Activated CD8-positive, alpha-beta T cell treated with anti-CD3 and anti-CD28 coated beads for 36 hours (primary cell): ENCODE data around the gene INTS11. TPM values are rescaled to one million over a fixed set of nuclear protein-coding genes. Genes with fewer than 3 reads are reported as not detected.

Source experiments
- ATAC-seq: fragments of 200-7000 bp; cut with Tn5 transposase; one replicate; pipeline ENCODE4 v1.10.0; 2021; ENCODE audit warnings: mild to moderate bottlenecking, moderate library complexity
- CTCF ChIA-PET: fragments of 350-600 bp; sonication (Branson Sonifier 250); formaldehyde crosslinking; loops from one replicate; lab custom pipeline; 2021; ENCODE audit warnings: antibody characterized with exemption; lab: Charles Lee
- POLR2A ChIA-PET: fragments of 350-600 bp; sonication (Branson Sonifier 250); formaldehyde crosslinking; loops from one replicate; lab custom pipeline; 2021; ENCODE audit warnings: antibody characterized with exemption; lab: Charles Lee
- DNase-seq: peaks from one replicate; pipeline ENCODE4 v3.0.0-alpha.2; 2020
- H3K27ac Mint-ChIP-seq: one replicate; pipeline ENCODE4 v1.8.0; 2021; ENCODE audit warnings: mild to moderate bottlenecking, mixed read lengths
- H3K27me3 Mint-ChIP-seq: one replicate; pipeline ENCODE4 v1.8.0; 2021; ENCODE audit warnings: mixed read lengths
- H3K36me3 Mint-ChIP-seq: one replicate; pipeline ENCODE4 v1.8.0; 2021; ENCODE audit warnings: low read depth, mixed read lengths
- H3K4me1 Mint-ChIP-seq: one replicate; pipeline ENCODE4 v1.8.0; 2021; ENCODE audit warnings: low read depth, mixed read lengths
- H3K4me3 Mint-ChIP-seq: one replicate; pipeline ENCODE4 v1.8.0; 2021; ENCODE audit warnings: mild to moderate bottlenecking, moderate library complexity, mixed read lengths
- H3K9me3 Mint-ChIP-seq: one replicate; pipeline ENCODE4 v1.8.0; 2021; ENCODE audit warnings: mixed read lengths
- intact Hi-C: fragments of 100-400 bp; cut with micrococcal nuclease; formaldehyde crosslinking; loops from one replicate; pipeline ENCODE4 v1.10.0; 2022
- total RNA-seq, 2 experiments: library from RNA; stranded (reverse); gene quantifications; one replicate each; pipeline ENCODE4 v1.2.3, GENCODE V29; 2021
- TF ChIP-seq, protein P1 (sequence below): fragments of 200-600 bp; IDR thresholded peaks from one replicate; pipeline ENCODE4 v1.8.0; 2022; ENCODE audit warnings: antibody characterized with exemption, mild to moderate bottlenecking

Gene INTS11
- total RNA-seq, 2 experiments from 2014 or later: 110 to 122 TPM

DNA sequence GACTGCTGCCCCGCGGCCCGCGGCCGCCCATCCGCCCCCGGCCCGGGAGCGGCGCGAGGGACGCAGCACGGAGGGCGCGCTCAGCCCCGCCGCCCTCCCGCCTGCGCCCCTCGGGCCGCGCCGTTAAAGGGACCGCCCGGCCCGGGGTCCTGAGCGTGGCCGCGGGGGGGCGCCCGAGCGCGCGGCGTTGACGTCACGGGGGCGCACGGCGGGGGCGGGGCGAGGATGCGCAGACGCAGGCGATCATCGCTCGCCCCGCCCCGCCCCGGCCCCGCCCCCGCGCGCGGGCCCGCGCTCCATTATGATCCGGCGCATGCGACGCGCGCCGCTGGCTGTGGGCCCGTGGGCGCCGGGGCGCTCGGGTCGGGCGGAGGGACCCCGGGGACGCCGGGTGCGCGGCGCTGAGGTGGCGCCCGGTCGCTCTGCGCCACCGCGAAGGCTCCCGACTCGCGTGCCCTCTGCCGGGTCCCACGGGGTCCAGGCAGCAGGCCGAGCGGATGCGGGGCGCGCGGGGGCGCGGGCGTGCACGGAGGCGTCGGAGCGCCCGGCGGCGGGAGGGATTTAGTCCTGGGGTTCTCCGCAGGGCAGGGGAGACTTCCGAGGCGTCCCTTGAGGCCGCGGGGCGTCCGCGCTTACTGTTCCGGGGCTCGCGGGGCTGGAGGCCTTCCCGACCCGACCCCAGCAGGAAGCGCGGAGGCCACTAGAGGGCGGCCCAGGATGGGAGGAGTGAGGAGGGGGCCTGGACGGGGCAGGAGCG is 25.0 kb upstream of the INTS11 start, which contains the start of gene DVL1:
Gene DVL1, minus strand, starts transcription at position 163 of the 757 bp plus-strand sequence. CDS start 353 bp downstream, outside the sequence.
- H3K4me1 Mint-ChIP-seq: peaks cover 34% of the 10 kb centered on the region
- H3K4me3 Mint-ChIP-seq: peak within 1 kb of the TSS; percentile 78
- TF ChIP-seq, protein P1, sequence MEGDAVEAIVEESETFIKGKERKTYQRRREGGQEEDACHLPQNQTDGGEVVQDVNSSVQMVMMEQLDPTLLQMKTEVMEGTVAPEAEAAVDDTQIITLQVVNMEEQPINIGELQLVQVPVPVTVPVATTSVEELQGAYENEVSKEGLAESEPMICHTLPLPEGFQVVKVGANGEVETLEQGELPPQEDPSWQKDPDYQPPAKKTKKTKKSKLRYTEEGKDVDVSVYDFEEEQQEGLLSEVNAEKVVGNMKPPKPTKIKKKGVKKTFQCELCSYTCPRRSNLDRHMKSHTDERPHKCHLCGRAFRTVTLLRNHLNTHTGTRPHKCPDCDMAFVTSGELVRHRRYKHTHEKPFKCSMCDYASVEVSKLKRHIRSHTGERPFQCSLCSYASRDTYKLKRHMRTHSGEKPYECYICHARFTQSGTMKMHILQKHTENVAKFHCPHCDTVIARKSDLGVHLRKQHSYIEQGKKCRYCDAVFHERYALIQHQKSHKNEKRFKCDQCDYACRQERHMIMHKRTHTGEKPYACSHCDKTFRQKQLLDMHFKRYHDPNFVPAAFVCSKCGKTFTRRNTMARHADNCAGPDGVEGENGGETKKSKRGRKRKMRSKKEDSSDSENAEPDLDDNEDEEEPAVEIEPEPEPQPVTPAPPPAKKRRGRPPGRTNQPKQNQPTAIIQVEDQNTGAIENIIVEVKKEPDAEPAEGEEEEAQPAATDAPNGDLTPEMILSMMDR: peak; percentile 27
- H3K36me3 Mint-ChIP-seq: no peaks in the 10 kb centered on the region
- ChIA-PET CTCF (interaction anchor here (0.9 kb wide), 1 partner anchor 58 kb away, joined by 3 read pairs; no protein-coding TSS in a partner anchor), POLR2A (interaction anchor here (1.5 kb wide), 1 partner anchor 23 kb away, joined by 5 read pairs; no protein-coding TSS in a partner anchor)
- peak; percentile 80 for ATAC-seq
- peak within 1 kb of the TSS; percentile 25 for H3K27ac Mint-ChIP-seq
- no peaks in the 10 kb centered on the region for H3K9me3 Mint-ChIP-seq
- intact Hi-C loops: no loop called here
- H3K27me3 Mint-ChIP-seq: peaks cover 12% of the 10 kb centered on the region
- peak; percentile 75 for DNase-seq

DNA sequence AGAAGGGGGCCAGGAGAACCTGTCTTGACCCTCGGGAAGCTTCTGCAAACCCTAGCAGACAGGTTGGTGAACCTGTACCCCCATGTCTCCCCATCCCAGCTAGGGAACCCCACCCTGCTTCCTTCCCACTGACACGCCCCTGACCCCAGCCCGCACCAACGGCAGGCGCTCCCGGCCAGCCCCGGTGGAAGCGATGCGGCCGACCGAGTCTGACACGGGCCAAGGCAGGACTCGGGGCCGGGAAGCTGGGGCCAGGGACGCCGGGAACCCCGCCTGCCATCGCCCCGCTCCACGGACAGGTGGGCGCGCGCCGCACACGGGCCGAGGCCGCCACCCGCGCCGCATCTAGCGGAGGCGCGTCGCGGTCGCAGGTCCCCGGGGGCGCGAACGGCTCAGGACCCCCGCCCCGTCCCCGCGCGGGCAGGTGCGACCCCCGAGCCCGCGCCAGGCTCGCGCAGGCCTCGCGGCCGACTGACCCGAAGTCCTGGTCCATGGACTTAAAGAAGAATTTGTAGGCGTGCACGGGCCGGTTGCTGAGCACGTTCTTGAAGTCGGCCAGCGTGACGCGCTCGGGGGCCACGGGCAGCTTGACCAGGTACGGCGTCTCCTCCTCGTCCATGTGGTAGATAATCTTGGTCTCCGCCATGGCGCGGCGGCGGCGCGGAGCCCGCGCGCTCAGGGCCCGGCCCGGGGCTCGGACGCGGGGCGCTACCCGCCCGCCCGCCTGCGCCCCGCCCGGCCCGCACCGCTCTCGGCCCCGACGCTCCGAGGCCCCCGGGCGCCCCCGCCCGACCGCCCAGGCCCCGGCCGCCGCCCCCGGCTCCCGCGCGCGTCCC is 24.2 kb upstream of the INTS11 start:
- CTCF ChIA-PET: interaction anchor here (0.9 to 1.6 kb wide), 6 partner anchors 23 to 193 kb away, joined by 3 to 17 read pairs (median 4); partner anchors contain the start of gene AURKAIP1
- Mint-ChIP-seq H3K4me1 (peaks cover 31% of the 10 kb centered on the region), H3K4me3 (peak overlapping the region; percentile 78), H3K36me3 (no peaks in the 10 kb centered on the region), H3K27me3 (peaks cover 9% of the 10 kb centered on the region), H3K9me3 (no peaks in the 10 kb centered on the region), H3K27ac (peak overlapping the region; percentile 25)
- ATAC-seq (peak; percentile 17), DNase-seq (no peak)
- POLR2A ChIA-PET: interaction anchor here (0.9 to 1.5 kb wide), 6 partner anchors 18 to 52 kb away, joined by 3 to 6 read pairs (median 4); partner anchors contain the start of gene TAS1R3
- TF ChIP-seq, protein P1: no peak
- intact Hi-C loops: no loop called here

DNA sequence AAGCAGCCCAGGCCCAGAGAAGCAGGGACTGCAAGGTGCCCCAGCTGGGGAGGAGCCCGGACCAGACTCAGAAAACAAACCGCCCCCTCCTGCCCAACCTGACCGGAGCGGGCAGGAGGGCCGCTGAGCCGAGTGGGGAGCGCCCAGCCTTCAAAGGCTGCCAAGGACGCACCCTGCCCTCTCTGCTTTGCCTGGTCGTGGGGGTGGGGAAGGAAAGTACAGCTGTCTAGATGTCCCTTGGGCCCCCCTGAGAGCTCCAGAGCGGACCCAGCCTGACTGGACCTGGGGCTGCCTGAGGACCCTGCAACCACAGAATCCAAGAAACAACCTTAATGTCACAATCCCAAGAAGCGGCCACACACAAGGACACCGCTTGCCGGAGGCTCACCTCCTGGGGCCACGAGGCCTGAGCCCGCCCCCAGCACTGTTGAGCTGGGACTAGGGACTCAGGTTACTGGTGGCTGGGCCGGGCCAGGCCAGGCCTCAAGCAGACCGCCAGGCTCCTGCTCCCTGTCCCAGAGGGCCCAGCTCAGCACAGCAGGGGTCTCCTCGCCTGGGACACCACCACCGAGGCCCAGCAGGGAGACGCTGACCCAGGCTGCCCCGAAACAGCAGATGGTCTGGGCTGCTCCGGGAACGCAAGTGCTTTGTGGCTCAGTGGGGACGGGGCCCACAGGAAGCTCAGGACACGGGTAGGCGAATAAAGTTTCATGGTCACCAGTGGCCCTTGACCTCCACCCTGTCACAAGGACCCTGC is 23.4 kb upstream of the INTS11 start:
- ATAC-seq (no peak), DNase-seq (no peak)
- Mint-ChIP-seq H3K27me3 (peaks cover 8% of the 10 kb centered on the region), H3K36me3 (no peaks in the 10 kb centered on the region), H3K4me1 (peaks cover 29% of the 10 kb centered on the region), H3K9me3 (no peaks in the 10 kb centered on the region), H3K27ac (peak overlapping the region; percentile 25), H3K4me3 (peak overlapping the region; percentile 78)
- TF ChIP-seq, protein P1: no peak
- ChIA-PET POLR2A (interaction anchor here (0.9 to 1.5 kb wide), 6 partner anchors 17 to 52 kb away, joined by 3 to 6 read pairs (median 4); partner anchors contain the start of gene TAS1R3), CTCF (interaction anchor here (0.7 to 1.6 kb wide), 7 partner anchors 24 to 192 kb away, joined by 3 to 17 read pairs (median 3); partner anchors contain the start of gene AURKAIP1)
- intact Hi-C loops: no loop called here

DNA sequence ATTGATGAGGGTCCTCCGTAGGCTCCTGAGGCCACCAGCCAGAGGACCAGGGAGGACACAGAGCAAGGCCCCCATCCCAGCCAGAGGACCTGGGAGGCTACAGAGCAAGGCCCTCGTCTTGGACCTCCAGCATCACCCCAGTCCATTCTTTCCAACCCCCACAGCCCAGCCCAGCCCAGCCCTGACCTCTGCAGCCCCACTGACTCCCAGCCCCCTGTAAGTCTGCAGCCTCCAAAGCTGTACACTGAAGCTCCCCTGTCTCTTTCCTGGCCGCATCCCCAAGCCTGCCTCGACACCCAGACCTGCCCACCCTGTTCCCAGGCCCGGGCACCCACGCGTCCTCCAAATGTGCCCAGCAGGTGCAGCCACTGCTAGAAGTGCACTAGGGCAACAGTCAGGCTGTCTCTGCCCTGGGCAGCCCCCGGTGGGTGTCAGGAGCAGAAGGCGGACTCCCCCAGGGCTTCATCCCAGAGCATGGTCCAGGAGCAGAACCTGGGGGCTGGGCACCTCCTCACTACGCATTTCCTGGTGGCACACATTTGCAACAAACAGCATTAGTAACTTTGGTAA is 22.7 kb upstream of the INTS11 start:
- TF ChIP-seq, protein P1: no peak
- CTCF ChIA-PET: interaction anchor here (0.7 to 1.6 kb wide), 5 partner anchors 25 to 158 kb away, joined by 3 to 17 read pairs (median 4); partner anchors contain the start of gene AURKAIP1
- H3K9me3 Mint-ChIP-seq: no peaks in the 10 kb centered on the region
- no peaks in the 10 kb centered on the region for H3K36me3 Mint-ChIP-seq
- intact Hi-C loops: no loop called here
- POLR2A ChIA-PET: interaction anchor here (1.2 to 1.5 kb wide), 2 partner anchors 22 to 37 kb away, joined by 4 to 6 read pairs; no protein-coding TSS in a partner anchor
- H3K27me3 Mint-ChIP-seq: peaks cover under 1% of the 10 kb centered on the region
- peak overlapping the region; percentile 78 for H3K4me3 Mint-ChIP-seq
- no peak for ATAC-seq
- H3K4me1 Mint-ChIP-seq: peaks cover 25% of the 10 kb centered on the region
- DNase-seq: no peak
- no peak overlapping the region for H3K27ac Mint-ChIP-seq
